ENCODE data around the gene TAP1.
A peak's percentile ranks its signal among the peaks of the same experiment; 100 is the strongest.

The TAP1 gene

DNA sequence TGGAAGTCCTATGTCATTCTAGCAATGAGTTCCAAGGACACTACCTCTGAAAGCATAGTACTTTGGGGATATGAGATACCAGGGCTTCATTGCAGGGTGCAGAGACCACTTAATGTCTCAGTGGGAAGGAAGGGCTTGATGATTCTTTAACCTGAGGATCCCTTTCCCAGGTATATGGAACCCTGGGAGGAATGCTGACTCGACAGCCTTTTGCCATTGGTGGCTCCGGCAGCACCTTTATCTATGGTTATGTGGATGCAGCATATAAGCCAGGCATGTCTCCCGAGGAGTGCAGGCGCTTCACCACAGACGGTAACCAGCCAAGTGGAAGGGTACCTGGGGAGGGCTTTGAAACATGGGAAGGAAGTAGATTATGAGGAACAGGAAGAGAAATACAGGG is 4.7 kb upstream of the TAP1 start:
- no peak for DNase-seq

DNA sequence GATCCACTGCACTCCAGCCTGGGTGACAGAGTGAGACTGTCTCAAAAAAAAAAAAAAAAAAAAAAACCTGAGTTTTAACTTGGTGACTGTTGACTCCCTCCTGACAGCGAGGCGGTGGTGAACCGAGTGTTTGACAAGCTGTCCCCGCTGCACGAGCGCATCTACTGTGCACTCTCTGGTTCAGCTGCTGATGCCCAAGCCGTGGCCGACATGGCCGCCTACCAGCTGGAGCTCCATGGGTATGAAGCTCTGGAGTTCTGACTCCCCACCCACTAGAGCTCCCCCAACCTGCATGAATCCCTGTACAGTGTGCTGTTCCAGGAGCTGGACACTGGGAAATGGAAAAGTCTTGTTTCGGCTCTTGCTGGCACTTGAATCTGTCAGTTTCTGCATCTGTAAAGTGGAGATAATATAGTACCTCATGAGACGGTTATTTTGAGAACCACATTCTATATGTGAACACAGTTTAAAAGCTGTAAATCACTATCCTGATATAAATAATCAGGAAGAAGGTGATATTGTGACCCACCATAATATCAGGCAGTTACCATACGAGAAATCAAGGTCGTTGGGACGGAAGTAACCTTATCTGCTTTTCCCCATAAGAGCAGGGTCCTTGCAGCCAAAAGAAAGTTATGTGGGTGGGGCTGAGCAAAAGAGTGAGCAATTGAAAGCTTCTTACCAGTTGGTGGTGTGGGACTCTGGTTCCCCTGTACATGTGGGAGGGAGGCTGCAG is 3.8 kb upstream of the TAP1 start:
- no peak for DNase-seq

DNA sequence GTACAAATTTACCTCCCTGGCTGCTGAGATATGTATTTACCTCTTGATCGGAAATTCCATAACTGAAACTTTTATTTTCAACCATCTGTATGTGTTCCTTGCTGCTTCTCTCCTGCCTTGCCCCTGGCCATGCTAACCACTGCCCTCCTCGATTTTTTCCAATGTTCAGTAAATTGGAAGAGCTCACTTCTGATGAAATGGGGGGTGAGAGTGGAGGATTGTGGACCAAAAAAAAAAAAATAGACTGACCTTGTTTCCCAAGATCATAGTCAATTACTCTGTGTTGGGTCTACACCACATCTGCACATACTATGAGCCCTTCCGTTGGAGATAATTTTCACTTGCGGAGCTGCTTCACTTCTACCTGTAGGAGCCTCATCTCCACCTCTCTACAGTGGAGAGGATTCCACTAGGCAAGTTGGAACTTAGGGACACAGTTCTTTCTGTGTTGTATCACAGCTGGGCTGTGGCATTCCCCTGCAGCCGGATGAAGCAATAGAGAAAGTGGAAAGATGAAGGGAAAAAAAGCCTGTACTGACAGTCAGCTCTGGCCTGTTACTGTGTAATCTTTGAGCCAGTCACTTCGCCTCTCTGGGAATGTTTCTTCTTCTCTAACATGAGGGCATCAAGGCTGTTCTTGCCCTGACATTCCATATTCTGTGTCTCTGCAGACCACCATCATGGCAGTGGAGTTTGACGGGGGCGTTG is 2.1 kb upstream of the TAP1 start:
- no peak for DNase-seq

DNA sequence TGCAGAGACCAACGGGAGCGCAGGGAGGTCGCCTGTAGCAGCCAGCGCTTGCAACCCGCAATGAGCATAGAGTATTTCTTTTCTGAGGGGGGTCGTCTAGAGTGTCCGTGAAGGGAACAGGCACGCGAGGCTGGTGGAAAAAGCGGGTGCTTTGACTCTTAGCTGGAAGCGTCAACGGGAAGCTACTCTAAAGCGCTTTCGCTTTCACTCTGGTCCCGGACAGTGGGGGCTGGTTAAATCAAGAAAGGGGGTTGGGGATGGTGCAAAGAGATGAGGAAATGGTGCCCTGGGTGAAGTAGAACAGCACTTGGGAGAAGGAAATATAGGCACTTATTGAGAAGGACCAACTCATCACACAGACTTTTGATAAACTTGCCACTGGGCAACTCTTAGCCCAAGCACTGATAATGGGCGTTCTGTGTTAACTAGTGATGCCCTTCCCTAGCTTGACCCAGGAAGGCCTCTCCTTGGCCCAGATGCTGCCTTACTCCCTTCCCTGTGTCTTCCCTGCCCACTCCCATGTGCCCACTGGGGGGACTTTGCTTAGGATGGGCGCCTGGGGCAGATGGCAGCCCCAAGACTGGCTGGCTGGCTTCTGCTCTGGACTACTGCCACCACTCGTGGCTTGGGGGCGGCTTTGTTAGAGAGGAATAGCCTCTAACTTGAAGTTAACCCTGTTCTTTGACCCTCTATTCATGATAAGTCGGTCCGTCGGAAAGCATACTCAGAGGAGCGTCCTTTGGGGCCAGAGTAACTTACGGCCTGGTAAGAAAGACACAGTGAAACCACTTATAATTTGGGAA is 1.1 kb upstream of the TAP1 start:
- DNase-seq = peak; percentile 51

DNA sequence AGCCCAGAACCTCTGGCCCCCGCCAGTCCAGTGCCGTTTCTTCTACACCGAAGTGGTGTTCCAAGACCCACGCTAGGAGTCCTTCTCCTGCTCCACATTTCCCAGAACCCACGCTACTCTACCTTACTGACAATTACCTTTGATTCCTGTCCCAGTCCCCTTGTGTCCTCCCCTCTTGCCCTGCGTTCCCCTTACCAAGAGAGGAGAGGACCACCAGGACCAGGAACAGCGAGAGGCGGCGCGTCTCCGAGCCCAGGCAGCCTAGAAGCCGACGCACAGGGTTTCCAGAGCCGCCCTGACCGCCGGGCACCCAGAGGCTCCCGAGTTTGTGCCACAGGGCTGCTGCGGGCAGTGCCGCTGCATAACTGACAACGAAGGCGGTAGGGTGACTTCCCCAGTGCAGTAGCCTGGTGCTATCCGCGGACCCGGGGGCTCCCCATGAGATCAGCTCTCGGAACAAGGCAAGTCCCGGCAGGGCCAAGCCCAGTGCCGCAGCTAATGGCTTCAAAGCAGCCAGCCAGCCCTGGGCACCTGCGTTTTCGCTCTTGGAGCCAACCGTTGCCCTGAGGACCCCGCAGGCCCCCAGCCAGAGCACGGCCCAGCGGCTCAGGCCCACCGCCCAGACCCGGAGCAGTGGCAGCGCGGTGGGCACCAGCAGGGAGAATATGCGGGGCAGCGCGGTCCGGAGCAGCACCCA is 512 bp downstream of the TAP1 start:
- peak; percentile 62 for DNase-seq

DNA sequence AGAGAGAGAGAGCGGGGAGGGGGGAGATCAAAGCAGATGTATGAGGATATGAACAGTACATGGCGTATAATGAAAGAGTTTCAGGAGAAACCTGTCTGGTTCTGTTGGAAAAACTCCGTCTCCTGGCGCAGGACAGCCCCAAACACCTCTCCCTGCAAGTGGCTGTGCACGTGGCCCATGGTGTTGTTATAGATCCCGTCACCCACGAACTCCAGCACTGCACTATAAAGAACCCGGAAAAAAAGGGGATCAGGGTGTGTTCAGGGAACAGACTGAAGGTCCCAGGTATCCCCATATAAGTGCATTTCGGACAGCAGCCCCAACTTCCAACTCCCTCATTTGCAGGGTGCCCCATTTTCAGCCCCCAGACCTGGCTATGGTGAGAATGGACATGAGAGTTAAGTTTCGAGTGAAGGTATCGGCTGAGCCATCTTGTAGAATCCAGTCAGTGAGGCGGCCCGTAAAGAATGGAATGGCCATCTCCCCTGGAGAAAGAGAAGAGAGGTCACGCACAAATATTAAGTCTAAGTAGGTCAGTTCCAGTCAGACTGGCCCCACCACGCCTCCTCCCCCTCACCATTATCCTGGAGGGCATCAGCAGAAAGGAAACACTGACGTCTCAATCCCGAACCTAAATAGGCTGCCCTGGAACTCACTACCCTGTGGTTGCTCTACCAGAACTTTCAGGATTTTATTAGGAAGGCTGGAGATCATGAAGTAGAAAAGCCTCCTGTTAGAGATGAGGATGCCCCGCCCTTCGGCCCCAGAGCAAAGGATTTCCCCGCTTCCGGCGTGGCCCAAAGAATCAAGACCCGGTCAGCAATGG is 1.3 kb downstream of the TAP1 start:
- peak; percentile 52 for DNase-seq

DNA sequence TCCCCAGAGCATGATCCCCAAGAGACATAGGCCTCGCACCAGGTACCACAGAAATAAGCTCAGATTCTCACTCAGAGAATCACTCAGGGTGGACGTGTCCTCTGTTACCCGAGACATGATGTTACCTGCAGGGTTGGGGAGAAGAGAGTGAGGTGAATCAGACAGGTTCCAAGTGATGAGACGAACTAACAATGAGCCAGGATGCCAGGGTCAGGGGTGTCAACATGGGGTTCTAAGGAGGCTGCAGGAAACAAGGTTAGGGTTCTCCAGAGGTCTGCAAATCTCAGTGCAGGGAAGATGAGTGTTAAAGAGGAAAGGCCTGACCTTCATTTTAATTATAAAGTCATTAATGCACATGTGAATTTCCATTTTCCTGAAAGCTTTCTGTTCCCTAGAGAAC is 2.5 kb downstream of the TAP1 start:
- no peak for DNase-seq

DNA sequence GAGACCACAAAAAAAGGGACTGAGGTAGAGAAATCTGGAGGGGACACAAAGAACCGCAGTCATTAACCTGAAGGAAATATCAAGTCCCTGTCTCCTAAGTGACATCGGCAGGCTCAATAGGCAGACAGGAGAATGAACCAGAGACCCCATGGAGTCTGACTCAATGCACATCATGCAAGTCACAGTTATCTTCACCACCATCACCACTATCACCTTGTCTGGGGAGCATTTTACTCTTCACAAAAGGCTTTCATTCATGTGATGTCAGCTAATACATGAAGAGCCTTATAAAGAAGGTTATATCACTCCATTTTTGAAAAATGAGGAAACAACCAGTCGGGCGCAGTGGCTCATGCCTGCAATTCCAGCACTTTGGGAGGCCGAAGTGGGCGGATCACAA is 4.4 kb downstream of the TAP1 start:
- no peak for DNase-seq

DNA sequence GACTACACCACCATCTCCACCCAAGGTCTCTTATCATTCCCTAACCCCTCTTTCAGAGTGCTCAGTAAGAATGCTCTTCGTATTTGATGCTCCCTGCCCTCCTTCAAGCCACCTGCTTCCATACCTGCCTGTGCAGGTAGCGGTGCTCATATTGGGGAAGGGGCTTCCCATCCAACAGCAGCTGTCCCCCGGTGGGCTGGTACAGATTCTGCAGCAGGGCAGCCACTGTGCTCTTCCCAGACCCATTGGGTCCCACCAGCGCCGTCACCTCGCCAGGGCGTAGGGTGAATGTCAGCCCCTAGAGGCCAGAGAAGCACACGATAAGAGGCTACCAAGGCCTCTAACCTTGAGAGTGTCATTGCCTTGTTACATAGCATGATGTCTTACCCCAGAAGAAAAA is 5.7 kb downstream of the TAP1 start:
- DNase-seq = no peak

DNA sequence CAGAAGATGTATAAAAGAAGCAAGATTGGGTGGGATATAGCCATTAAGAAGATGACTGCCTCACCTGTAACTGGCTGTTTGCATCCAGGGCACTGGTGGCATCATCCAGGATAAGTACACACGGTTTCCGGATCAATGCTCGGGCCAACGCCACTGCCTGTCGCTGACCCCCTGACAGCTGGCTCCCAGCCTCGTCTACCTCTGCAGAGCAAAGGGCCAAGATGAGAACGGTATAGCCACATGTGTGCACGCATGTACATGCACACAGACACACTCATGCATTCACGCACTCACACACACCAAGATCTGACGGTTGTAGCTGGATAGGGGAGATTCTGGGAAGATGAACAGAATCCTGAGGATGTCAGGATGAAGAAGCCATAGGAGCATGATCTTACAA is 6.5 kb downstream of the TAP1 start:
- DNase-seq = no peak

DNA sequence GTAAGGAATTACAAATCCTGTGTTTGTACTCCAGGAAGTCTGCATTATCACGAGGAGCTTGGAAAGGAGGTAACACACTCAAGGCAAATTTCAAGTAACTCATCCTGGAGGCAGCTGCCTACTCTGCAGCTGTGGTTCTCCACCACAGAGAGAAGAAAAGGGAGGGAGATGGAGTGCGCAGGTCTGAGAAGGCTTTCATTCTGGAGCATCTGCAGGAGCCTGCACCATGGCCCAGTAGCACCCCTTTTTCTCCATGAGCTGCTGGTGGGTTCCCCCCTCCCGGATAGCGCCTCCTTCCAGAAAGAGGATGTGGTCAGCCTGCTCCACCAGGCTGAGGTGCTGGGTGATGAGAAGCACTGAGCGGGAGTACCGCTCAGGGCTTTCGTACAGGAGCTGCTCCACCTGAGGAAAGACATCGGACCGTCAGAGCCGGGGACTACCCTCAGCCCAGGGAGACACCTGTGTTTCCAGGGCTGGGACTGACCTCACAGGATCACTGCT is 8.1 kb downstream of the TAP1 start:
- DNase-seq = peak; percentile 70

DNA sequence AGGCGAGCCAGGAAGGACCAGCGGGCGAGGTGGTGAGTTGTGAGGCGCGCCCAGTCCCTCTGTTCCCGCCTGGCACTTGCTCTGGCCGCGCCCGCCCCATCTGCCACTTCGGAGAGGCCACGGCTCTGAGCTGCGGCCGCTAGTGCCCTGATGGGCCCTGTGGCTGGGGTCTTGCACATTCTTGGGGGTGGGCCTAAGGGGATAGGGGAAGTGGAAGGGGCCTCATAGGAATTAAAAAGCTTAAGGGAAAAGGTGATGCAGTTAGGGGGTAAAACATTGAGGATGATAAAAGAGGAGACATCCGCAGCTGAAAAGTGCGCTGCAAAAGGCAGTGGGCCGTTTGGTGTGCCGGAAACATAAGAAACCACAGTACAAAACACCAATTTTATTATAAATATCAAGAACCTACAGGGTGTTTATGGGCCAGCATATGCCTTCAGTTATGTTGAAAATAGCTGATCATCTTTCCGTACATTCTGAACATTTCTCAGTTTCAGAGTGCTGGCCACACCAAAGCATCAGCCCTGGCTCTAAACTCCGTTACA is 8.6 kb downstream of the TAP1 start:
- DNase-seq = no peak

DNA sequence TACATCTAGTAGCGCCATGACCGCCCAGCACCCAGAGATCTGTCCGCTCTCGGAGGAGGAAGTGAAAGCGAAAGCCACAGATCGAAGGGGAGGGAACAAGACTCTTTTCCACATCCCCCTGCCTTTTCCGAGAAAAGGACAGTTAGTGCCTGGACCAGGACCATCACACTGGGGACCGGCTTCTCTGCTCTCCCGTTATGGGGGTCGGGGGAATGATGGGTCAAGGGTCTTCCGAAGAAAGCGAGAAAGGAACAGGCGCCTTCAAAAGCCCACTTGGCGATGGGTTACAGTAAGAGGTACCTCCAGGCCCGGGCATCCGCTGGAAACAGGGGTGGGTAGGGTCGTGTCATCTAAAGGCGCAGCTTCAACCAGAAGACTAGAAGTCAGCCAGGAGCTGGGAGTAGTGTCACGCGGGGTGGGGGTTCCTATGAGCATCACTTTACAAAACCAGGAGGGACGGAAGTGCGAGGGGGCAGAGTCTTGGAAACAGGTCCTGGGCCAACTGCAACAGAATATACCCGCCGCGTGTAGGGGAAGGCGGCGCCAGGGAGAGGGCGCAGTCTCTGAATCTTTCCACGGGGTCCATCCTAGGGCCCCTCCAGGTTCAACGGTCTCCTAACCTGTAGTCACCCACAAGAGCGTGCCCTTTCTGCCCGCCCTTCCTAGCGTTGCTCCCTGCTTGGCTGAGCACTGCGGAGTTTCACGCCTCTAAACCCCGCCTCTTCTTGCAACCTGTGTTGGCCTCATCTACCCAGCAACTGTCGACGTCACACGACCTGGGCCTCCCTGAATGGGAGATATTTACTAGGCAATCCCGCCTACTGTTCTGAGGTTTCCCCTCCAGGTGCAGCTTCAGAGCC is 9.3 kb downstream of the TAP1 start, which contains the start of gene PSMB8:
PSMB8 (minus strand) TSS at position 69 of the 860 bp plus-strand sequence; CDS start at position 18, 51 bp downstream.
- peak; percentile 98 for DNase-seq

DNA sequence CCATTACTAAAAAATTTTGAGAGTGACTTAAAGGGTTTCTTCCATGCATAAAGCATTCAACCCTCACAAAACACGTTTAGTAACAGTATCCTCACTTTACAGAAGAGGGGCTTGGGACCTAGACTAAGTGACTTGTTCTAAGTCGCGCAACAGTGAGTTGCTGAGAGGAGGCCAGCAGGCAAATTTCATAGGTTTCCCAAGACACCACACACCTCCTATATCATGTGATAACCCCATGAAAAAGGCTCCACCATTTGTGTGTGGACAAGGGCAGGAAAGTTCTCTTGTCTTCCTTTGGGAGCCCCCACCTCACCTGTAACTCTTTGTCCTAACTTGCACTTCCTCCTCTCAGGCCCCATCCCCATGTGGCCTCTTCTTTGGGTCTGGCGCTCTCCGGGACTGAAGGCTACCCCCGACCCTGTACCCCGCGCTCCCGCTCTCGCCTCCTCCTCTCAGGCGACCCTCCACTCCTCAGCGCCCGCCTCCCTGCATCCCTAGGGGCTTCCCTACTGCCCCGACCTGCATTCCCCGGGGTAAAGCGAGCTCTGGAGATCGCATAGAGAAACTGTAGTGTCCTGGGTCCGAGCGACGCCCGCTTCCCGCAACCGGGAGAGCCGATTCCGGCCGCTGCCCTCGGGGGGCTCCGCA is 10.0 kb downstream of the TAP1 start:
- no peak for DNase-seq

DNA sequence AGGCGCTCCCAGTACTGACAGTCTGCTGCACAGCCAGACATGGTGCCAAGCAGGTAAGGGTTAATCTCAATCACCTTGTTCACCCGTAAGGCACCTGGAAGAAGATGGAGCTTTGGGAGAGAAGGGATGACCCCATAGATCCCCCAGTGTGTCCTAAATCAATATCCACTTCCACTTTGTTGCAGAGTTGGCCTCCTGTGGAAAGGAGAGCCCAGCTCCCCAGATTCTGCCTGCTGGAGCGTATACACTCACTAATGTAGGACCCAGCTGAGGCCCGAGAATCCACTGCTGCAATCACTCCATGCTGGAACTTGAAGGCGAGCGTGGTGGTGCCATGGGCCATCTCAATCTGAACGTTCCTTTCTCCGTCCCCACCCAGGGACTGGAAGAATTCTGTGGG is 10.8 kb downstream of the TAP1 start:
- no peak for DNase-seq

DNA sequence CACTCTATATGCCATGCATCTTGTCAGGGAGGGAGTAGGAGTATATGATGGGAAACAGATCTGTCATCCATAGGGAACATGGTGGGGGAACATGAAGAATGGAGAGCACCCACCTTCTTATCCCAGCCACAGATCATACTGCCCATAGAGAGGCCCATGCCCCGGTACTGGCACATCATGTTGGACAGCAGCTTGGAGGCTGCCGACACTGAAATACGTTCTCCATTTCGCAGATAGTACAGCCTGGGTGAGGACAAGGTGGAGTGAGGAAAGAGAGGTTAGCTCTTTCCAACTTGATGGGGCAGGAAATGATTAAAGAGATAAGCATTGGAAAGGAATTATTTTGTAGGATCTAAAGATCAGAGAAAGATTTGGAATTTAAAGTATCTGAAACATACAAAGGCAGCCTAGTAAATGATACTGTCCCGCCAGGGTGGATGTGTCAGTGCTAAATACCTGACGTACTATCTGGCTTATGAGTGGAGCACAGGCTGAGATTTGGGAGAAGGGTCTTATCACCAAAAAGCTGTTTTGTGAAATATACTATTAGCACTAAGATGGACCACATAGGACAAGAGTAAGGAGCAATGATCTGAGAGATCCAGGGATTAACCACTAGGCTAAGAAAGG is 11.4 kb downstream of the TAP1 start:
- DNase-seq = no peak

DNA sequence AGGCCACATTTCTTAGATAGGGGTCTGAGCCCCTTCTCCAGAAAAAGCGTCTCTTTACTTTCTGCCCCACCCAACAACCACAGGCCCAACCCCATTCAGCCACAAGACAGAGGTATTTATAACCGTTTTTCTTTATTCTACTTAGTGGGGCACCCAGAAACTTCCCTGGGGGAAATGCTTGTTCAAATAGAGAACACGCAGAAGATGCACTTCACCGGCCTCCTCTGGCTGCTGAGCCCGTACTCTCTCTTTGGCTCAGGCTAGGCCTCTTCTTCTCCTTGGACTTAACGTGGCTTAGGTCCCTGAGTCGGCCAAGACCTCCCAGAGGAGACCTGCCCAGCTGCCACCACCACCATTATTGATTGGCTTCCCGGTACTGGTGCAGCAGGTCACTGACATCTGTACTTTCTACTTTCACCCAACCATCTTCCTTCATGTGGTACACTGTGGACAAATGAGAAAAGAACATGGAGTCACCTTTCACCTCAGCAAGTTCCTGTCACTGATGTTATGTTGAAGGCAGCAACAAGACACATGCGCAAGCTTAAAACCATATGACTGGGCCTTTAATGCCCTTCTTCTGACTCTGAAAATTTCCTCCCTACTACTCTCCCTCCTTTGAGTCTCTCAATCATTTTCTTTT is 12.8 kb downstream of the TAP1 start:
- no peak for DNase-seq

DNA sequence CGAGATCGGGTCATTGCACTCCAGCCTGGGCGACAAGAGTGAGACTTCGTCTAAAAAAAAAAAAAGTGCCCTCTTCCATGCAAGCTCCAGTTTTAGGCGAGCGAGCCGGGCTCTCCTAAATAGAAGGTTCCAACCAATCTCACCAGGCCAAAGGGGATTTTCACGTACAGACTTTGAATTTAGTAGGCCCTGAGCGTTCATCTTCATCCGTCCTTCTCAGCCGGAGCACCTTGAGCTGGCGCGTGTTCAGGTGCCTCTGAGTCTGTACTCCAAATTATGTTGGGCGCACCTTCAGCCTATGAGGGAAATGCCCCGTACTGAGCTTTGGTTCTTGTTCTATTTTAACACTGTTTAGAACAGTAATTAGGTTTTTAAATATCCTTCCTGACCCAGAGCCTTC is 14.1 kb downstream of the TAP1 start:
- DNase-seq = no peak

Data from CD4-positive, alpha-beta T cell treated with Interferon gamma for 1 hour (primary cell).